ENCODE data around the gene CNOT3. TPM values are rescaled to one million over a fixed set of nuclear protein-coding genes. Genes with fewer than 3 reads are reported as not detected.

The CNOT3 gene
- total RNA-seq, 1 donor from 2014 or later, result 6.1 TPM

DNA sequence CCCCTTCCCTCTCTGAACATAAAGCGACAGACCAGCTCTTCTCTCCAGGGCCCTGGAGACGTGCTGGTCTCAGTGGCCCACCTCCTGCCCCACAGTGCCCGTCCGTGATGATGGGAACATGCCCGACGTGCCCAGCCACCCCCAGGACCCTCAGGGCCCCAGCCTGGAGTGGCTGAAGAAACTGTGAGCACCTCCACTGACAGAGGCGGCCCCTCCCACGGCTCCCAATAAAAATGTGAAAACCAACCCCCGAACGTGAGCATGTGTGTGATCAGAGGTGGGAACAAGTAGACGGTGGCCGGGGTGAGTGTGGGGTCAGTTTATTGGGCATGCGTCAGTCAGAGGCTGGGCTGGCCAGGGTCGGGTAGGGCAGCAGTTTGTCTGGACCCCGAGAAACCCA lies 30.8 kb upstream of the CNOT3 start:
- FAIRE-seq (no peak), DNase-seq (ENCODE audit: low read depth) (no peak)
- TF ChIP-seq, protein P1, sequence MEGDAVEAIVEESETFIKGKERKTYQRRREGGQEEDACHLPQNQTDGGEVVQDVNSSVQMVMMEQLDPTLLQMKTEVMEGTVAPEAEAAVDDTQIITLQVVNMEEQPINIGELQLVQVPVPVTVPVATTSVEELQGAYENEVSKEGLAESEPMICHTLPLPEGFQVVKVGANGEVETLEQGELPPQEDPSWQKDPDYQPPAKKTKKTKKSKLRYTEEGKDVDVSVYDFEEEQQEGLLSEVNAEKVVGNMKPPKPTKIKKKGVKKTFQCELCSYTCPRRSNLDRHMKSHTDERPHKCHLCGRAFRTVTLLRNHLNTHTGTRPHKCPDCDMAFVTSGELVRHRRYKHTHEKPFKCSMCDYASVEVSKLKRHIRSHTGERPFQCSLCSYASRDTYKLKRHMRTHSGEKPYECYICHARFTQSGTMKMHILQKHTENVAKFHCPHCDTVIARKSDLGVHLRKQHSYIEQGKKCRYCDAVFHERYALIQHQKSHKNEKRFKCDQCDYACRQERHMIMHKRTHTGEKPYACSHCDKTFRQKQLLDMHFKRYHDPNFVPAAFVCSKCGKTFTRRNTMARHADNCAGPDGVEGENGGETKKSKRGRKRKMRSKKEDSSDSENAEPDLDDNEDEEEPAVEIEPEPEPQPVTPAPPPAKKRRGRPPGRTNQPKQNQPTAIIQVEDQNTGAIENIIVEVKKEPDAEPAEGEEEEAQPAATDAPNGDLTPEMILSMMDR (IDR thresholded peaks at IDR 0.05; ENCODE audit: insufficient read depth, low read length, severe bottlenecking), result no peak
- no peaks in the 10 kb centered on the region for H3K27me3 ChIP-seq (ENCODE audit: control insufficient read depth, insufficient read depth, low read length)
- no peak overlapping the region for H3K4me3 ChIP-seq (ENCODE audit: low read depth, low read length)
- H3K36me3 ChIP-seq (ENCODE audit: control insufficient read depth, insufficient read depth, low read length), result peaks cover 18% of the 10 kb centered on the region

DNA sequence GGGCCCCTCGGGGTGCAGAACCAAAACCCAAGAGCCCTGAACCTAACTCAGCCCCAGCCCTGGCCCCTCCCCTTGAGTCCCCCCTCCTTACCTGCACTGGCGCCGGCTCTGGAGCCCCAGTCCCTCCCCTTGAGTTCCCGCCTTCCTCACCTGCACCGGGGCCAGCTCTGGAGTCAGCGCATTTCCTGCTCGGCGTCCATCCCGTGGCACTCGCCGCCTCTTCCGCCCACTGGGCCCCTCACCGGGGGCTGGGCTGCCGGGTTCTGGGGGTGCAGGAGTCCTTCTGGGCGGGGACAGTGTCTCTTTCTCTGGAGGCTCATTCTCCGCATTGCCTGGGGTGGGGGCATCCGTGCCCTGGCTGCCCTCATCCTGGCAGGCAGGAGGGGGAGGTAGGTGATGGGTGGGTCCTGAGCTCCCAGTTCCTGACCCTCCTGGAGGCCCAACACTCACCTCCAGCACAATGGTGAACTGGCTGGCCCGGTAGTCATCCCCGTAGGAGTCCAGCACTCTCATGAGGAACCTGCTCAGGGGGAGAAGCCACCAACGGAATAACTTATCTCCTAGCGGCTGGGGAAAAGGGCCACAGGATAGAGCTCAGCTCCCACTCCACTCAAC lies 29.6 kb upstream of the CNOT3 start:
- TF ChIP-seq, protein P1 (IDR thresholded peaks at IDR 0.05; ENCODE audit: insufficient read depth, low read length, severe bottlenecking), result no peak
- H3K4me3 ChIP-seq (ENCODE audit: low read depth, low read length), result no peak overlapping the region
- H3K27me3 ChIP-seq (ENCODE audit: control insufficient read depth, insufficient read depth, low read length), result no peaks in the 10 kb centered on the region
- DNase-seq (ENCODE audit: low read depth), result no peak
- H3K36me3 ChIP-seq (ENCODE audit: control insufficient read depth, insufficient read depth, low read length), result peaks cover 18% of the 10 kb centered on the region
- no peak for FAIRE-seq

DNA sequence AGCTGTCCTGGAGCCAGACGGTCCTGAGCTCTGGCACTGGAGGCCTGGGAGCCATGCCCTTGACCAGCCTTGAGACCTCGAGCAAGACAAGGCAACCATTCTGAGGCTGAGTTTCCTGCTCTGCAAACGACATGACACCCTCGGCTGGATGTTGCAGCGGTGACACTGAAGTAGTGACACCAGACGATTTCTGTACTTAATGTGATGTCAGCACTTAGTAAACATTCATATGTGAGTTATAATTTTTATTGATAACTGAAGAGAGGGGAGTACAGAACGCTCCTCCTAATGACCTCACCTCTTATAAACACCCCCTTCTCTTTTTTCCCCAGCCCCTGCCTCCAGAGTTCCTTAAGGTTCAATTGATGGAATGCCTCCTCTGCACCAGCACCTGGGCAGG lies 29.1 kb upstream of the CNOT3 start:
- Histone ChIP-seq H3K27me3 (ENCODE audit: control insufficient read depth, insufficient read depth, low read length) (no peaks in the 10 kb centered on the region), H3K4me3 (ENCODE audit: low read depth, low read length) (no peak overlapping the region), H3K36me3 (ENCODE audit: control insufficient read depth, insufficient read depth, low read length) (peaks cover 18% of the 10 kb centered on the region)
- DNase-seq (ENCODE audit: low read depth) (no peak), FAIRE-seq (no peak)
- TF ChIP-seq, protein P1 (IDR thresholded peaks at IDR 0.05; ENCODE audit: insufficient read depth, low read length, severe bottlenecking), result no peak

DNA sequence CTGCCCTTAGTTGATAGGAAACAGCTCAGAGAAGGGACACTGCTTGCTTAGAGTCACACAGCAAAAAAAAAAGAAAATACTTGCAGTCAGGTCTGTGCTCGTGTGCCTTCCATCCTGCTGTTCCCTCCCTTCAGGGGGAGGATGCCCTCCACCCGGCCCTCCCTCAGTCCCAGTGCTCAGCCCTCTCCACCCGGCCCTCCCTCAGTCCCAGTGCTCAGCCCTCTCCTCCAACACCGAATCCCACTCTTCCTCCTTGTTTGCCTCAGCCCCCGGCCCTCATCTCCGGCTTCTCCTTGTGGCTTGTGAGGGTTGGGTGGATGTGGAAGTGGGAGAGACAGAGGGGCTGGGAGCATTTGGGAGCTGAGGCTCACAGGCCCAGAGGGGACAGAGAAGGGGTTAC lies 27.9 kb upstream of the CNOT3 start:
- Histone ChIP-seq H3K4me3 (ENCODE audit: low read depth, low read length) (no peak overlapping the region), H3K36me3 (ENCODE audit: control insufficient read depth, insufficient read depth, low read length) (peaks cover 20% of the 10 kb centered on the region), H3K27me3 (ENCODE audit: control insufficient read depth, insufficient read depth, low read length) (no peaks in the 10 kb centered on the region)
- FAIRE-seq (no peak), DNase-seq (ENCODE audit: low read depth) (no peak)
- TF ChIP-seq, protein P1 (IDR thresholded peaks at IDR 0.05; ENCODE audit: insufficient read depth, low read length, severe bottlenecking), result no peak

DNA sequence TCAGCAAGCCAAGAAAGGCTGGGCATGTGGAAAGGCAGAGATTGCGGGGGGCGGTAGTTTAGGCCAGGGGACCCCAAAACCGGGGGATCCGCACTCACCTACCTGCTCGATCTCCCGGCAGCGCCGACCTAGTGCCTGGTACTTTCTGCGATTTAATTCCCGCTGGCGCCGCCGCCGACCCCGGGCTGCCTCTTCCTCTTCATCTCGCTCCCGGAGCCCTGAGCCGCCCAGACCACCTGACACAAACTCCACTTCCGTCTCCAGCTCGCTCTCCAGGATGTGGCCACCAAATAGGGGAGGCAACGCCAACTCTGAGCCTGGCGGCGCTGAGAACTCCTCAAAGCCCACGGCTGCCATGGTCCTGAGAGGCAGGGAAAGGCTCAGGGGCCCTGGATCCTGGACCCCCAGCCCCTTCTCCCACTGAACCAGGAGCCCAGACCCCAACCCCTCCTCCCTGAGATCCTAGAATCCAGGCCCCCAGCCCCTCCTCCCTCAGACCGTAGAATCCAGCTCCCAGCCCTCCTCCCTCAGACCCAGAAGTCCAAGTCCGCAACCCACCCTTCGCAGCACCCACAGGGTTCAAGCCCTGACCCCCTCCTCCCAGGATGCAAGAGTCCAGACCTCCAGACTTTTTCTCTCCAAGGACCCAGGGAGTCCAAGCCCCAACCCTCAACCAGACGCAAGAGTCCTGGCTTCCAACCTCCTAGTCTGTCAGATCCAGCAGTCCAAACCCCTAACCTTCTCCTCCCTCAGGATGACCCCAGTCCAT lies 23.0 kb upstream of the CNOT3 start:
- Histone ChIP-seq H3K4me3 (ENCODE audit: low read depth, low read length) (peak overlapping the region; percentile 45), H3K27me3 (ENCODE audit: control insufficient read depth, insufficient read depth, low read length) (no peaks in the 10 kb centered on the region), H3K36me3 (ENCODE audit: control insufficient read depth, insufficient read depth, low read length) (peaks cover 13% of the 10 kb centered on the region)
- TF ChIP-seq, protein P1 (IDR thresholded peaks at IDR 0.05; ENCODE audit: insufficient read depth, low read length, severe bottlenecking), result no peak
- peak; percentile 15 for DNase-seq (ENCODE audit: low read depth)
- FAIRE-seq, result no peak
